Thoracic aorta (tissue), 2 donors: ENCODE results near the gene CRYGC. TPM values are rescaled to one million over a fixed set of nuclear protein-coding genes. Genes with fewer than 3 reads are reported as not detected.

Source experiments
- ATAC-seq: fragments of 150-250 bp; one replicate; pipeline ENCODE4 v1.8.0; 2017; ENCODE audit warnings: low read depth; ENCODE audit not compliant: insufficient number of reproducible peaks, low FRiP score
- DNase-seq: peaks from one replicate; pipeline ENCODE4 v3.0.0-alpha.2; 2020; ENCODE audit warnings: low spot score
- H3K27ac ChIP-seq, 2 donors: fragments of 200-600 bp; sonication (generic); 1 replicate in 1 of 2; 2 replicates in 1 of 2; pipeline ENCODE4 v1.5.1; 2016; ENCODE audit warnings: mild to moderate bottlenecking in 2 of 2, moderate library complexity in 2 of 2
- H3K27me3 ChIP-seq: fragments of 200-600 bp; sonication (generic); replicated peaks from 2 replicates; pipeline ENCODE4 v1.6.0; 2016; ENCODE audit warnings: mild to moderate bottlenecking; ENCODE audit not compliant: insufficient read depth
- H3K36me3 ChIP-seq: fragments of 200-600 bp; sonication (generic); one replicate; pipeline ENCODE4 v1.5.1; 2016
- H3K4me1 ChIP-seq, 2 donors: fragments of 200-600 bp; sonication (generic); 1 replicate in 1 of 2; 2 replicates in 1 of 2; pipeline versions ENCODE4 v1.5.1 to v1.6.0; 2016; ENCODE audit warnings: low read depth in 2 of 2, mild to moderate bottlenecking in 1 of 2; ENCODE audit not compliant: control insufficient read depth in 1 of 2
- H3K4me3 ChIP-seq: fragments of 200-600 bp; sonication (generic); 2 replicates; pipeline ENCODE4 v1.5.1; 2016; ENCODE audit warnings: mild to moderate bottlenecking
- H3K9me3 ChIP-seq: fragments of 200-600 bp; sonication (generic); 2 replicates; pipeline ENCODE4 v1.5.1; 2016
- CTCF ChIP-seq: fragments of 200-600 bp; sonication (generic); IDR thresholded peaks from one replicate; pipeline ENCODE4 v1.5.1; 2019; ENCODE audit warnings: antibody characterized with exemption
- total RNA-seq, 2 donors: library from RNA; depleted of rRNA; stranded (reverse); fragments of >200 nt; gene quantifications; one replicate each; pipeline versions ENCODE4 v1.1.0 to v1.2.3, GENCODE V29; 2016

Gene CRYGC
- total RNA-seq, 2 donors from 2014 or later, result not detected

DNA sequence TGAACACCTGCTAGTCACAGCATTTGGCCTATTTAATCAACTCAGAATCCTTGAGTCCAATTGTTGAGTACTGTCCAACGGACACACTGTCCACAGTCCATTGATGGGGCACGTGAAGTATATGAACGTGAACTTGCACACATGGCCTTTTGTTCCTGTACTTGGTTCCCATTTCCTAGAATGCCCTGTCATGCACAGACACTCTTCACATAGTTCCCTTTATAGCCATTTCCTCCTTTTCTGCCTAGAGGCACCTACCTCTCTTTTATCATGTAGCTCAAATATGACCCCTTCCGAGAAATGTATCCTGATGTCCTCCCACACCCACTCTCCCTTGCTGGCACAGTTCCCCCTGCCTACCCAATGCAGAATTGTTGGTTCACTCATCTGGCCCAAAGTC lies 42.5 kb upstream of the CRYGC start:
- TF ChIP-seq CTCF, result no peak
- H3K4me3 ChIP-seq, result no peak overlapping the region
- ATAC-seq (no peak), DNase-seq (no peak)
- no peaks in the 10 kb centered on the region for H3K36me3 ChIP-seq
- no peak overlapping the region for H3K27ac ChIP-seq
- H3K4me1 ChIP-seq, result no peaks in the 10 kb centered on the region
- no peaks in the 10 kb centered on the region for H3K9me3 ChIP-seq
- H3K27me3 ChIP-seq, result no peaks in the 10 kb centered on the region

- Histone ChIP-seq H3K27me3 (no peaks in the 10 kb centered on the region), H3K4me3 (no peak overlapping the region), H3K4me1 (no peaks in the 10 kb centered on the region), H3K27ac (no peak overlapping the region), H3K36me3 (no peaks in the 10 kb centered on the region), H3K9me3 (no peaks in the 10 kb centered on the region)
- TF ChIP-seq CTCF, result no peak
- DNase-seq, result no peak
- no peak for ATAC-seq
These were observed 35.5 kb upstream of the CRYGC start for GRCh38 chr2:208164951-208165755.

- TF ChIP-seq CTCF, result no peak
- Histone ChIP-seq H3K27me3 (no peaks in the 10 kb centered on the region), H3K9me3 (no peaks in the 10 kb centered on the region), H3K36me3 (no peaks in the 10 kb centered on the region), H3K4me3 (no peak within 1 kb of the TSS), H3K4me1 (no peaks in the 10 kb centered on the region), H3K27ac (no peak within 1 kb of the TSS)
- DNase-seq, result no peak
- ATAC-seq, result no peak
These were observed 33.9 kb upstream of the CRYGC start, which contains the start of gene CRYGA for GRCh38 chr2:208163489-208163888. Gene CRYGA, minus strand, starts transcription at chr2:208163589. Its CDS starts 33 bp downstream, at chr2:208163556.

- Histone ChIP-seq H3K36me3 (no peaks in the 10 kb centered on the region), H3K9me3 (no peaks in the 10 kb centered on the region), H3K4me1 (no peaks in the 10 kb centered on the region), H3K4me3 (no peak overlapping the region), H3K27me3 (no peaks in the 10 kb centered on the region), H3K27ac (no peak overlapping the region)
- ATAC-seq (no peak), DNase-seq (no peak)
- TF ChIP-seq CTCF, result no peak
These were observed 26.8 kb upstream of the CRYGC start for GRCh38 chr2:208156439-208156838.

DNA sequence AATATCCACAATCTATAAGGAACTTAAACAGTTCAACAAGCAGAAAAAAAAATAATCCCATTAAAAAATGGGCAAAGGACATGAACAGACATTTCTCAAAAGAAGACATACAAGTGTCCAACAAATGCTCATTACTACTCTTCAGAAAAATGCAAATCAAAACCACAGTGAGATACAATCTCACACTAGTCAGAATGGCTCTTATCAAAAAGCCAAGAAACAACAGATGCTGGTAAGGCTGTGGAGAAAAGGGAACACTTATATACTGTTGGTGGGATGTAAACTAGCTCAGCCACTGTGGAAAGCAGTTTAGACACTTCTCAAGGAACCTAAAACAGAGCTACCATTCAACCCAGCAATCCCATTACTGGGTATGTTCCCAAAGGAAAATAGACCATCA lies 23.5 kb upstream of the CRYGC start:
- no peaks in the 10 kb centered on the region for H3K9me3 ChIP-seq
- no peaks in the 10 kb centered on the region for H3K36me3 ChIP-seq
- H3K27ac ChIP-seq, result no peak overlapping the region
- H3K27me3 ChIP-seq, result no peaks in the 10 kb centered on the region
- TF ChIP-seq CTCF, result no peak
- no peaks in the 10 kb centered on the region for H3K4me1 ChIP-seq
- no peak overlapping the region for H3K4me3 ChIP-seq
- no peak for DNase-seq
- ATAC-seq, result no peak
